Measurements from ENCODE around the gene SSH3. TPM values are rescaled to one million over a fixed set of nuclear protein-coding genes. Genes with fewer than 3 reads are reported as not detected.
A peak's percentile ranks its signal among the peaks of the same experiment; 100 is the strongest.

SSH3 gene
- total RNA-seq (2022) (31.7 and 38.0 TPM in 2 replicates), Bru-seq, nascent RNA (percentile 42 among the genes with signal in this experiment), BruChase-seq, experiment 1, labeled RNA remaining after a 6-hour chase (percentile 55 among the genes with signal in this experiment), BruChase-seq, experiment 2, labeled RNA remaining after a 2-hour chase (percentile 52 among the genes with signal in this experiment)
- long read RNA-seq, transcript SSH3-201 (14 exons, 2,871 nt), result major isoform, 27 of 86 reads
- long read RNA-seq, partial matches to known transcripts, result 9 of 86 reads
- long read RNA-seq, other reads (novel, unspliced or antisense), result 48 of 86 reads

GRCh38 chr11:67303132-67303834 lies at the start of gene SSH3:
TSS of gene SSH3 (plus strand) at chr11:67303530. CDS start at chr11:67303626, 96 bp downstream.
- TF ChIP-seq CTCF (IDR thresholded peaks at IDR 0.05; ENCODE audit: unreplicated experiment), result no peak
- POLR2A ChIA-PET, result interaction anchor here (0.6 to 5.7 kb wide), 19 partner anchors 11 to 743 kb away, joined by 3 to 107 read pairs (median 4); partner anchors contain the start of genes ANKRD13D, GRK2, PPP1CA and RAD9A
- no TSS peak for BruUV-seq (replicated peaks)
- intact Hi-C loops (cut with micrococcal nuclease), result loop anchor here (2.0 kb wide), 1 partner anchor 14 kb away; no protein-coding TSS in a partner anchor
- peaks cover 34% of the 10 kb centered on the region for H3K36me3 Mint-ChIP-seq (ENCODE audit: insufficient read depth, unreplicated experiment)
- H3K27ac Mint-ChIP-seq (ENCODE audit: low read depth, unreplicated experiment), result peak within 1 kb of the TSS; percentile 23
- CTCF ChIA-PET, result interaction anchor here (0.6 to 1.8 kb wide), 6 partner anchors 10 to 108 kb away, joined by 3 to 5 read pairs (median 4); no protein-coding TSS in a partner anchor
- DNase-seq (ENCODE audit: unreplicated experiment), result peak; percentile 81
- H3K27me3 Mint-ChIP-seq (ENCODE audit: insufficient read depth, unreplicated experiment), result no peaks in the 10 kb centered on the region
- H3K9me3 Mint-ChIP-seq (ENCODE audit: unreplicated experiment), result no peaks in the 10 kb centered on the region
- peak within 1 kb of the TSS; percentile 70 for H3K4me3 Mint-ChIP-seq (ENCODE audit: unreplicated experiment)
- peaks cover 11% of the 10 kb centered on the region for H3K4me1 Mint-ChIP-seq (ENCODE audit: insufficient read depth, unreplicated experiment)

GRCh38 chr11:67253872-67254624 lies 49.3 kb upstream of the SSH3 start:
- BruUV-seq (replicated peaks), result no TSS peak
- CTCF ChIA-PET, result interaction anchor here (0.6 to 4.1 kb wide), 7 partner anchors 9 to 200 kb away, joined by 3 to 43 read pairs (median 5); no protein-coding TSS in a partner anchor
- intact Hi-C loops (cut with micrococcal nuclease), result no loop called here
- POLR2A ChIA-PET, result interaction anchor here (0.7 to 2.5 kb wide), 6 partner anchors 9 to 151 kb away, joined by 3 to 19 read pairs (median 3); no protein-coding TSS in a partner anchor
- Mint-ChIP-seq H3K9me3 (ENCODE audit: unreplicated experiment) (no peaks in the 10 kb centered on the region), H3K27me3 (ENCODE audit: insufficient read depth, unreplicated experiment) (no peaks in the 10 kb centered on the region), H3K27ac (ENCODE audit: low read depth, unreplicated experiment) (peak overlapping the region; percentile 37), H3K36me3 (ENCODE audit: insufficient read depth, unreplicated experiment) (peaks cover 91% of the 10 kb centered on the region), H3K4me1 (ENCODE audit: insufficient read depth, unreplicated experiment) (peaks cover 5% of the 10 kb centered on the region), H3K4me3 (ENCODE audit: unreplicated experiment) (no peak overlapping the region)
- no peak for TF ChIP-seq CTCF (IDR thresholded peaks at IDR 0.05; ENCODE audit: unreplicated experiment)
- DNase-seq (ENCODE audit: unreplicated experiment), result no peak

GRCh38 chr11:67254798-67255197 lies 48.5 kb upstream of the SSH3 start:
- ChIA-PET CTCF (interaction anchor here (0.8 to 4.1 kb wide), 5 partner anchors 8 to 201 kb away, joined by 3 to 43 read pairs (median 5); no protein-coding TSS in a partner anchor), POLR2A (interaction anchor here (1.1 to 2.5 kb wide), 2 partner anchors 14 to 63 kb away, joined by 3 to 19 read pairs; no protein-coding TSS in a partner anchor)
- no peaks in the 10 kb centered on the region for H3K27me3 Mint-ChIP-seq (ENCODE audit: insufficient read depth, unreplicated experiment)
- peaks cover 91% of the 10 kb centered on the region for H3K36me3 Mint-ChIP-seq (ENCODE audit: insufficient read depth, unreplicated experiment)
- no peak for TF ChIP-seq CTCF (IDR thresholded peaks at IDR 0.05; ENCODE audit: unreplicated experiment)
- no peak overlapping the region for H3K4me3 Mint-ChIP-seq (ENCODE audit: unreplicated experiment)
- BruUV-seq (replicated peaks), result no TSS peak
- no peak for DNase-seq (ENCODE audit: unreplicated experiment)
- intact Hi-C loops (cut with micrococcal nuclease), result no loop called here
- no peak overlapping the region for H3K27ac Mint-ChIP-seq (ENCODE audit: low read depth, unreplicated experiment)
- H3K9me3 Mint-ChIP-seq (ENCODE audit: unreplicated experiment), result no peaks in the 10 kb centered on the region
- peaks cover 5% of the 10 kb centered on the region for H3K4me1 Mint-ChIP-seq (ENCODE audit: insufficient read depth, unreplicated experiment)

All from MCF 10A (cell line).